GM12878 (cell line): ENCODE measurements around the gene CHST13. TPM values are rescaled to one million over a fixed set of nuclear protein-coding genes. Genes with fewer than 3 reads are reported as not detected.

Experiments used
- ATAC-seq: fragments of 200-7000 bp; cut with Tn5 transposase; 3 replicates; pipeline ENCODE4 v1.9.1; 2020; ENCODE audit warnings: mild to moderate bottlenecking, moderate library complexity
- BruUV-seq: library from RNA; stranded (reverse); fragments of 400-500 nt; replicated peaks from 2 replicates; lab custom pipeline; 2021; lab: Mats Ljungman, UMichigan
- CTCF ChIA-PET: fragments of 300-600 bp; sonication (Branson Sonifier 250); formaldehyde crosslinking; extraction: SDS; loops from one replicate; lab custom pipeline; 2021; ENCODE audit warnings: inconsistent platforms; lab: Yijun Ruan, JAX
- POLR2A ChIA-PET: fragments of 350-600 bp; formaldehyde crosslinking; extraction: SDS; loops from one replicate; lab custom pipeline; 2021; ENCODE audit warnings: inconsistent platforms; lab: Charles Lee
- RAD21 ChIA-PET: fragments of 300-600 bp; sonication (Branson Sonifier 250); formaldehyde crosslinking; loops from one replicate; lab custom pipeline; 2023; ENCODE audit warnings: antibody characterized with exemption; ENCODE audit not compliant: unreplicated experiment; lab: Charles Lee
- SMC1A ChIA-PET: fragments of 300-600 bp; sonication (Branson Sonifier 250); formaldehyde crosslinking; loops from one replicate; lab custom pipeline; 2023; ENCODE audit not compliant: unreplicated experiment, uncharacterized antibody; lab: Charles Lee
- DNase-seq: peaks from one replicate; pipeline ENCODE4 v3.0.0-alpha.2; 2011; ENCODE audit warnings: low read depth, low spot score
- FAIRE-seq: peaks from 3 replicates; lab custom pipeline; 2011; peaks lifted over from hg19 to GRCh38; lab: Jason Lieb, UNC
- H2AFZ ChIP-seq: 2 replicates; pipeline ENCODE4 v1.6.0; 2011; ENCODE audit warnings: low read depth, low read length, control low read depth; ENCODE audit not compliant: control insufficient read depth
- H3K27ac ChIP-seq: 2 replicates; pipeline ENCODE4 v1.5.1; 2011; ENCODE audit warnings: control low read depth; ENCODE audit not compliant: control insufficient read depth, insufficient read depth
- H3K27me3 ChIP-seq, 2 experiments: replicated peaks in 1 of 2; 2 replicates each; pipeline versions ENCODE4 v1.6.0 to v1.6.1; 2011; ENCODE audit warnings: low read length in 1 of 2; ENCODE audit not compliant: control insufficient read depth in 2 of 2, insufficient read depth in 2 of 2
- H3K36me3 ChIP-seq, 2 experiments: 2 replicates each; pipeline ENCODE4 v1.5.1; 2011; ENCODE audit warnings: low read length in 1 of 2; ENCODE audit not compliant: control insufficient read depth in 2 of 2, insufficient read depth in 2 of 2
- H3K4me1 ChIP-seq: 2 replicates; pipeline ENCODE4 v1.6.1; 2011; ENCODE audit warnings: mild to moderate bottlenecking, low read length, moderate library complexity, mixed read lengths; ENCODE audit not compliant: control insufficient read depth, insufficient read depth
- H3K4me2 ChIP-seq: 2 replicates; pipeline ENCODE4 v1.6.0; 2011; ENCODE audit warnings: control low read depth; ENCODE audit not compliant: control insufficient read depth, insufficient read depth
- H3K4me3 ChIP-seq: fragments of 200-600 bp; sonication (generic); 2 replicates; pipeline ENCODE4 v1.5.1; 2016
- H3K79me2 ChIP-seq: 2 replicates; pipeline ENCODE4 v1.6.0; 2011; ENCODE audit warnings: low read length; ENCODE audit not compliant: control insufficient read depth, insufficient read depth
- H3K9ac ChIP-seq: 2 replicates; pipeline ENCODE4 v1.8.0; 2011; ENCODE audit warnings: low read length, control low read depth, mixed read lengths; ENCODE audit not compliant: control insufficient read depth, insufficient read depth
- H3K9me3 ChIP-seq: replicated peaks from 3 replicates; pipeline ENCODE4 v1.5.1; 2011; ENCODE audit warnings: mild to moderate bottlenecking, low read length; ENCODE audit not compliant: control insufficient read depth, insufficient read depth
- H4K20me1 ChIP-seq: 2 replicates; pipeline ENCODE4 v1.6.0; 2011; ENCODE audit not compliant: control insufficient read depth, insufficient read depth
- BHLHE40 ChIP-seq, 2 experiments: fragments of 450-650 bp in 1 of 2; IDR thresholded peaks; 2 replicates each; pipeline ENCODE4 v1.6.1; 2011 to 2017; ENCODE audit warnings: low read depth in 2 of 2, borderline replicate concordance in 1 of 2, improper control_type of control experiment in 1 of 2, low read length in 1 of 2, mild to moderate bottlenecking in 1 of 2
- CEBPB ChIP-seq, 2 experiments: fragments of 150-350 bp in 1 of 2; IDR thresholded peaks; 2 replicates each; pipeline ENCODE4 v1.6.1; 2012 to 2014; ENCODE audit warnings: low read depth in 2 of 2, low read length in 2 of 2, borderline replicate concordance in 1 of 2, inconsistent platforms in 1 of 2
- CHD2 ChIP-seq: IDR thresholded peaks from 2 replicates; pipeline ENCODE4 v1.6.1; 2011; ENCODE audit warnings: low read depth, low read length, improper control_type of control experiment, borderline replicate concordance
- CHD4 ChIP-seq: fragments of 200-600 bp; sonication (generic); IDR thresholded peaks from 2 replicates; pipeline ENCODE4 v1.6.1; 2016; ENCODE audit warnings: mild to moderate bottlenecking
- NFXL1 ChIP-seq: fragments of 450-650 bp; IDR thresholded peaks from 2 replicates; pipeline ENCODE4 v1.6.1; 2017; ENCODE audit warnings: antibody characterized with exemption, mild to moderate bottlenecking, borderline replicate concordance
- RELB ChIP-seq: fragments of 450-650 bp; IDR thresholded peaks from 2 replicates; pipeline ENCODE4 v1.6.1; 2017; ENCODE audit warnings: low read depth, mild to moderate bottlenecking, moderate library complexity
- RUNX3 ChIP-seq: IDR thresholded peaks from 2 replicates; pipeline ENCODE4 v1.6.1; 2012; ENCODE audit warnings: low read length, inconsistent platforms
- SIX5 ChIP-seq: IDR thresholded peaks from 2 replicates; pipeline ENCODE4 v1.6.1; 2011; ENCODE audit warnings: mild to moderate bottlenecking, low read depth, low read length, moderate library complexity; ENCODE audit not compliant: severe bottlenecking
- SMAD1 ChIP-seq: fragments of 450-650 bp; IDR thresholded peaks from 2 replicates; pipeline ENCODE4 v1.6.1; 2018; ENCODE audit warnings: mild to moderate bottlenecking, low read depth; ENCODE audit not compliant: partially characterized antibody
- SMAD5 ChIP-seq: IDR thresholded peaks from 2 replicates; pipeline ENCODE4 v1.6.1; 2016; ENCODE audit warnings: antibody characterized with exemption, low read depth
- USF2 ChIP-seq: IDR thresholded peaks from 2 replicates; pipeline ENCODE4 v1.6.1; 2011; ENCODE audit warnings: low read depth, low read length, improper control_type of control experiment, borderline replicate concordance
- WGBS: methylation state at CpG from one replicate; pipeline ENCODE4 v1.1.6; 2016; ENCODE audit warnings: low lambda C conversion rate; ENCODE audit not compliant: insufficient replicate concordance, insufficient coverage; ENCODE audit errors: missing lambda C conversion rate; 5-methylcytosine and 5-hydroxymethylcytosine counted together
- in situ Hi-C: fragments of 300-500 bp; cut with MboI; formaldehyde crosslinking; loops from 9 replicates; pipeline ENCODE4 v1.14.3; 2018; ENCODE audit warnings: mixed read lengths
- intact Hi-C: fragments of 100-400 bp; cut with micrococcal nuclease; formaldehyde crosslinking; loops from one replicate; pipeline ENCODE4 v1.14.2; 2022; ENCODE audit not compliant: unreplicated experiment
- polyA plus RNA-seq, 11 experiments: library from polyadenylated mRNA; depleted of rRNA in 4 of 11; unstranded in 6 of 11; stranded (reverse) in 5 of 11; fragments of >200 nt; fragmentation: Nextera tagmentation in 4 of 11; fragmentation: Illumina TruSeq in 1 of 11; extraction: Ambion mirVana in 4 of 11; extraction: Trizol in 1 of 11; gene quantifications; 1 replicate in 1 of 11; 2 replicates in 10 of 11; pipeline versions ENCODE4 v1.2.1 to v1.2.3, GENCODE V29; 2011 to 2016; ENCODE audit warnings: inconsistent platforms in 2 of 11, missing spikeins in 2 of 11, low read depth in 1 of 11
- total RNA-seq, 4 experiments: library from RNA; depleted of rRNA in 3 of 4; stranded (reverse); fragments of >200 nt in 3 of 4; fragmentation: Illumina TruSeq in 1 of 4; extraction: Trizol in 1 of 4; gene quantifications; 2 replicates each; pipeline versions ENCODE4 v1.2.1 to v1.2.3, GENCODE V29; 2013 to 2021
- TF ChIP-seq, protein P1 (sequence below): IDR thresholded peaks from 2 replicates; pipeline ENCODE4 v1.6.1; 2012; ENCODE audit warnings: low read depth, low read length, improper control_type of control experiment

The CHST13 gene
- total and polyA plus RNA-seq, 10 of the 15 experiments (the other 5 are each of a cell fraction or from before 2014, with no cell fraction given), result not detected

- CTCF ChIA-PET, result no interaction called here
- ATAC-seq, result no peak; the same call in 1 of the 3 replicates
- no peak for FAIRE-seq
Observed at GRCh38 chr3:126537730-126538281, 13.9 kb downstream of the CHST13 start.

DNA sequence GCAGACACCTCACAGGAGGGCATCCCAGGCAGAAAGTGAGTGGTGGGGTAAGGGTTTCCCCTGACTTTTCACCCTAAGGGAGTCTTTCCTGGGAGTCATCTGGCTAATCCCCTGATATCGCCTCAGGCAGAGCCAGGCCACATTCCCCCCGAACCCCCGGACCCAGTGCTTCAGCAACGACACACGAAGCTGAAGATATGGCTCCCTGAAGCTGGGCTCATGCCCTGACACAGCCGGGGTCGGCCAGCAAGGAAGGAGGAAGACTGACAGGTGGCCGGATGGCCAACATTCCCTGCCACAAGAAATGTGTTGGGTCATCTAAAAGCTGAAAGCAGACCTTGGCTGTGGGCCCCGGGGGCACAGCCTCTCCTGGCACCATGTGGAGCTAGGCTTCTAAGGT is 14.4 kb downstream of the CHST13 start:
- no TSS peak for BruUV-seq
- H4K20me1 ChIP-seq, result no peaks in the 10 kb centered on the region
- WGBS, result 43% methylated on average over 9 of the region's 9 CpGs
- ChIA-PET POLR2A (no interaction called here), CTCF (no interaction called here), SMC1A (interaction anchor here (1.1 kb wide), 1 partner anchor 11 kb away, joined by 3 read pairs; no protein-coding TSS in a partner anchor), RAD21 (no interaction called here)
- H3K4me3 ChIP-seq, result no peak overlapping the region
- FAIRE-seq (no peak), ATAC-seq (no peak), DNase-seq (no peak)
- H3K9me3 ChIP-seq, result no peaks in the 10 kb centered on the region
- in situ Hi-C loops (no loop called here), intact Hi-C loops (no loop called here)
- H3K4me2 ChIP-seq, result no peak overlapping the region
- H3K9ac ChIP-seq, result no peak overlapping the region
- H3K4me1 ChIP-seq, result no peaks in the 10 kb centered on the region
- H3K36me3 ChIP-seq, result no peaks in the 10 kb centered on the region
- H3K27me3 ChIP-seq, result peaks cover 0 to 2% of the 10 kb centered on the region in 2 experiments; a peak in 2 of 4 replicates
- H3K79me2 ChIP-seq, result no peaks in the 10 kb centered on the region
- H3K27ac ChIP-seq, result no peak overlapping the region
- H2AFZ ChIP-seq, result no peak overlapping the region
- TF ChIP-seq CHD4, result no peak
- no peak for TF ChIP-seq NFXL1
- no peak for TF ChIP-seq SMAD1
- TF ChIP-seq SIX5, result no peak
- no peak for TF ChIP-seq RUNX3
- TF ChIP-seq RELB, result no peak
- TF ChIP-seq USF2, result no peak
- TF ChIP-seq CEBPB (IDR thresholded peaks at IDR 0.05; ENCODE audit: borderline replicate concordance in 1 of 2, low read depth in 2 of 2, low read length in 2 of 2), result no peak
- TF ChIP-seq SMAD5, result no peak
- TF ChIP-seq CHD2, result no peak

More at GRCh38 chr3:126537730-126538281, 13.9 kb downstream of the CHST13 start:
- ChIA-PET RAD21 (no interaction called here), POLR2A (no interaction called here)
- Histone ChIP-seq H3K27ac (no peak overlapping the region), H3K79me2 (no peaks in the 10 kb centered on the region), H3K9me3 (no peaks in the 10 kb centered on the region), H2AFZ (no peak overlapping the region), H3K4me3 (no peak overlapping the region), H3K27me3 (peaks cover 0 to 2% of the 10 kb centered on the region in 2 experiments; a peak in 2 of 4 replicates), H3K4me1 (no peaks in the 10 kb centered on the region), H3K4me2 (no peak overlapping the region)
- intact Hi-C loops, result no loop called here
- no TSS peak for BruUV-seq
- peak in 1 of 2 experiments; percentile 54; a peak in 2 of 4 replicates for TF ChIP-seq BHLHE40 (IDR thresholded peaks at IDR 0.05; ENCODE audit: borderline replicate concordance in 1 of 2, low read depth in 2 of 2, low read length in 1 of 2)
- TF ChIP-seq, protein P1, sequence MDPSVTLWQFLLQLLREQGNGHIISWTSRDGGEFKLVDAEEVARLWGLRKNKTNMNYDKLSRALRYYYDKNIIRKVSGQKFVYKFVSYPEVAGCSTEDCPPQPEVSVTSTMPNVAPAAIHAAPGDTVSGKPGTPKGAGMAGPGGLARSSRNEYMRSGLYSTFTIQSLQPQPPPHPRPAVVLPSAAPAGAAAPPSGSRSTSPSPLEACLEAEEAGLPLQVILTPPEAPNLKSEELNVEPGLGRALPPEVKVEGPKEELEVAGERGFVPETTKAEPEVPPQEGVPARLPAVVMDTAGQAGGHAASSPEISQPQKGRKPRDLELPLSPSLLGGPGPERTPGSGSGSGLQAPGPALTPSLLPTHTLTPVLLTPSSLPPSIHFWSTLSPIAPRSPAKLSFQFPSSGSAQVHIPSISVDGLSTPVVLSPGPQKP, result no peak
- TF ChIP-seq, all 136 proteins: peak for 1
- Histone ChIP-seq H3K9ac (no peak overlapping the region), H4K20me1 (no peaks in the 10 kb centered on the region), H3K36me3 (no peaks in the 10 kb centered on the region)
- SMC1A ChIA-PET, result interaction anchor here (1.1 kb wide), 1 partner anchor 12 kb away, joined by 3 read pairs; no protein-coding TSS in a partner anchor
- 24% methylated on average over 10 of the region's 10 CpGs for WGBS
- no peak for DNase-seq
- in situ Hi-C loops, result no loop called here
